Spleen (tissue), 7 donors: Measurements from ENCODE around the gene DLX3.

ENCODE experiments used
- POLR2A ChIP-seq, 3 donors: fragments of 450-650 bp; IDR thresholded peaks; one replicate each; pipeline ENCODE4 v1.5.1; 2017; ENCODE audit warnings: antibody characterized with exemption in 3 of 3, mild to moderate bottlenecking in 1 of 3
- TF ChIP-seq, protein P1 (sequence below), 11 experiments: fragments of 200-600 bp in 7 of 11; fragments of 450-650 bp in 4 of 11; sonication (generic) in 4 of 11; IDR thresholded peaks in 8 of 11; conservative IDR thresholded peaks in 3 of 11; 1 replicate in 7 of 11; 2 replicates in 4 of 11; pipeline versions ENCODE4 v1.4.0 to v1.8.0; 2016 to 2021; ENCODE audit warnings: antibody characterized with exemption in 11 of 11, inconsistent platforms in 4 of 11, mild to moderate bottlenecking in 1 of 11
- donor health status: DM: no; HTN: no; CAD: no; lungs with moderate emphysema.
- donor health status: DM: no; HTN: no; CAD: no.
- donor health status: DM: no; HTN: no; CAD: no.

GRCh38 chr17:49965524-49965909 lies 29.5 kb downstream of the DLX3 start:
- TF ChIP-seq, protein P1, sequence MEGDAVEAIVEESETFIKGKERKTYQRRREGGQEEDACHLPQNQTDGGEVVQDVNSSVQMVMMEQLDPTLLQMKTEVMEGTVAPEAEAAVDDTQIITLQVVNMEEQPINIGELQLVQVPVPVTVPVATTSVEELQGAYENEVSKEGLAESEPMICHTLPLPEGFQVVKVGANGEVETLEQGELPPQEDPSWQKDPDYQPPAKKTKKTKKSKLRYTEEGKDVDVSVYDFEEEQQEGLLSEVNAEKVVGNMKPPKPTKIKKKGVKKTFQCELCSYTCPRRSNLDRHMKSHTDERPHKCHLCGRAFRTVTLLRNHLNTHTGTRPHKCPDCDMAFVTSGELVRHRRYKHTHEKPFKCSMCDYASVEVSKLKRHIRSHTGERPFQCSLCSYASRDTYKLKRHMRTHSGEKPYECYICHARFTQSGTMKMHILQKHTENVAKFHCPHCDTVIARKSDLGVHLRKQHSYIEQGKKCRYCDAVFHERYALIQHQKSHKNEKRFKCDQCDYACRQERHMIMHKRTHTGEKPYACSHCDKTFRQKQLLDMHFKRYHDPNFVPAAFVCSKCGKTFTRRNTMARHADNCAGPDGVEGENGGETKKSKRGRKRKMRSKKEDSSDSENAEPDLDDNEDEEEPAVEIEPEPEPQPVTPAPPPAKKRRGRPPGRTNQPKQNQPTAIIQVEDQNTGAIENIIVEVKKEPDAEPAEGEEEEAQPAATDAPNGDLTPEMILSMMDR (IDR thresholded peaks at IDR 0.05 in 8 of 11, conservative IDR thresholded peaks at IDR 0.05 in 3 of 11) = no peak
- TF ChIP-seq POLR2A (IDR thresholded peaks at IDR 0.05) = no peak
